Colonic mucosa (tissue), 4 donors: ENCODE data around the gene UBL3. TPM values are rescaled to one million over a fixed set of nuclear protein-coding genes. Genes with fewer than 3 reads are reported as not detected.

Source experiments
- DNase-seq: peaks from one replicate; pipeline ENCODE4 v3.0.0-alpha.2; 2020
- H3K27ac ChIP-seq: fragments of 200-600 bp; one replicate; pipeline ENCODE4 v1.8.0; 2021
- H3K27me3 ChIP-seq: fragments of 200-600 bp; one replicate; pipeline ENCODE4 v1.8.0; 2021
- H3K36me3 ChIP-seq: fragments of 200-600 bp; one replicate; pipeline ENCODE4 v1.8.0; 2021
- H3K4me1 ChIP-seq: fragments of 200-600 bp; one replicate; pipeline ENCODE4 v1.8.0; 2021; ENCODE audit warnings: mild to moderate bottlenecking
- H3K4me3 ChIP-seq: fragments of 200-600 bp; one replicate; pipeline ENCODE4 v1.8.0; 2021
- H3K9ac ChIP-seq, 2 donors: one replicate each; pipeline ENCODE4 v1.7.0; 2013; ENCODE audit warnings: control low read depth in 2 of 2, low read depth in 2 of 2, low read length in 2 of 2
- H3K9me3 ChIP-seq: fragments of 200-600 bp; one replicate; pipeline ENCODE4 v1.8.0; 2021
- CTCF ChIP-seq: fragments of 200-600 bp; IDR thresholded peaks from one replicate; pipeline ENCODE4 v1.8.0; 2022; ENCODE audit warnings: antibody characterized with exemption, mild to moderate bottlenecking
- intact Hi-C: fragments of 100-400 bp; cut with DNase I; formaldehyde crosslinking; loops from one replicate; pipeline ENCODE4 v1.14.1; 2022
- total RNA-seq, 2 donors: library from RNA; stranded (reverse); fragmentation: NEBNext Ultra II Directional in 1 of 2; extraction: Animal tissue kit (Norgen Biotek cat#: 25700) in 1 of 2; gene quantifications; one replicate each; pipeline ENCODE4 v1.2.1, GENCODE V29; 2021
- donor health status: healthy.
- donor health status: DM: no; HTN: no; CAD: no.
- donor health status: DM: no; HTN: no; CAD: no.

The UBL3 gene
- total RNA-seq, 2 donors from 2014 or later: 30.0 to 50.3 TPM

GRCh38 chr13:29875646-29876045, 25.2 kb upstream of the UBL3 start:
- TF ChIP-seq CTCF: no peak
- Histone ChIP-seq H3K4me1 (no peaks in the 10 kb centered on the region), H3K4me3 (no peak overlapping the region), H3K27me3 (no peaks in the 10 kb centered on the region), H3K9me3 (no peaks in the 10 kb centered on the region), H3K36me3 (no peaks in the 10 kb centered on the region), H3K27ac (no peak overlapping the region), H3K9ac (no peak overlapping the region)
- intact Hi-C loops: no loop called here
- DNase-seq: no peak

GRCh38 chr13:29868581-29868980, 18.2 kb upstream of the UBL3 start:
- H3K4me1 ChIP-seq: no peaks in the 10 kb centered on the region
- intact Hi-C loops: no loop called here
- no peaks in the 10 kb centered on the region for H3K27me3 ChIP-seq
- no peaks in the 10 kb centered on the region for H3K36me3 ChIP-seq
- H3K9me3 ChIP-seq: no peaks in the 10 kb centered on the region
- no peak overlapping the region for H3K4me3 ChIP-seq
- H3K27ac ChIP-seq: no peak overlapping the region
- no peak for TF ChIP-seq CTCF
- no peak for DNase-seq
- no peak overlapping the region for H3K9ac ChIP-seq

GRCh38 chr13:29865934-29866333, 15.5 kb upstream of the UBL3 start:
- H3K4me3 ChIP-seq: no peak overlapping the region
- intact Hi-C loops: no loop called here
- TF ChIP-seq CTCF: no peak
- no peaks in the 10 kb centered on the region for H3K4me1 ChIP-seq
- no peak overlapping the region for H3K27ac ChIP-seq
- H3K9ac ChIP-seq: no peak overlapping the region
- H3K9me3 ChIP-seq: no peaks in the 10 kb centered on the region
- H3K27me3 ChIP-seq: no peaks in the 10 kb centered on the region
- peak; percentile 51 for DNase-seq
- H3K36me3 ChIP-seq: no peaks in the 10 kb centered on the region

GRCh38 chr13:29861694-29862110, 11.3 kb upstream of the UBL3 start:
- no peak for DNase-seq
- no peaks in the 10 kb centered on the region for H3K9me3 ChIP-seq

GRCh38 chr13:29859971-29860370, 9.6 kb upstream of the UBL3 start:
- TF ChIP-seq CTCF: no peak
- Histone ChIP-seq H3K4me3 (no peak overlapping the region), H3K27ac (no peak overlapping the region), H3K27me3 (no peaks in the 10 kb centered on the region), H3K9me3 (no peaks in the 10 kb centered on the region), H3K4me1 (no peaks in the 10 kb centered on the region), H3K9ac (no peak overlapping the region), H3K36me3 (no peaks in the 10 kb centered on the region)
- intact Hi-C loops: no loop called here
- DNase-seq: no peak

More at GRCh38 chr13:29861694-29862110, 11.3 kb upstream of the UBL3 start:
- H3K9ac ChIP-seq: no peak overlapping the region
- H3K27ac ChIP-seq: no peak overlapping the region
- intact Hi-C loops: no loop called here
- no peak for TF ChIP-seq CTCF
- H3K4me3 ChIP-seq: no peak overlapping the region
- no peaks in the 10 kb centered on the region for H3K27me3 ChIP-seq
- no peaks in the 10 kb centered on the region for H3K36me3 ChIP-seq
- no peaks in the 10 kb centered on the region for H3K4me1 ChIP-seq

- intact Hi-C loops: no loop called here
- Histone ChIP-seq H3K36me3 (no peaks in the 10 kb centered on the region), H3K9ac (no peak overlapping the region), H3K27ac (no peak overlapping the region), H3K9me3 (no peaks in the 10 kb centered on the region), H3K27me3 (no peaks in the 10 kb centered on the region), H3K4me1 (no peaks in the 10 kb centered on the region), H3K4me3 (no peak overlapping the region)
- no peak for DNase-seq
- no peak for TF ChIP-seq CTCF
Measured at GRCh38 chr13:29858667-29859066, 8.2 kb upstream of the UBL3 start.
